ENCODE results near the gene PANX1. TPM values are rescaled to one million over a fixed set of nuclear protein-coding genes. Genes with fewer than 3 reads are reported as not detected.

The PANX1 gene
- total and polyA plus RNA-seq, 10 of the 15 experiments (the other 5 are each of a cell fraction or from before 2014, with no cell fraction given) = 3.3 to 18.7 (median 14.4) TPM

GRCh38 chr11:94106716-94107115 is 21.9 kb upstream of the PANX1 start:
- Histone ChIP-seq H3K9me3 (replicated peaks; ENCODE audit: control insufficient read depth, insufficient read depth, low read length) (no peaks in the 10 kb centered on the region; the same call in 2 of the 3 replicates), H3K27ac (ENCODE audit: control insufficient read depth, insufficient read depth) (no peak overlapping the region), H3K9ac (ENCODE audit: control insufficient read depth, insufficient read depth, low read length) (no peak overlapping the region), H3K4me1 (ENCODE audit: control insufficient read depth, insufficient read depth, low read length) (no peaks in the 10 kb centered on the region), H4K20me1 (ENCODE audit: control insufficient read depth, insufficient read depth) (no peaks in the 10 kb centered on the region), H3K4me3 (no peak overlapping the region), H3K4me2 (ENCODE audit: control insufficient read depth, insufficient read depth) (no peak overlapping the region), H3K36me3 (ENCODE audit: control insufficient read depth in 2 of 2, insufficient read depth in 2 of 2, low read length in 1 of 2) (no peaks in the 10 kb centered on the region), H3K79me2 (ENCODE audit: control insufficient read depth, insufficient read depth, low read length) (no peaks in the 10 kb centered on the region), H3K27me3 (replicated peaks in 1 of 2; ENCODE audit: control insufficient read depth in 2 of 2, insufficient read depth in 2 of 2, low read length in 1 of 2) (no peaks in the 10 kb centered on the region), H2AFZ (ENCODE audit: control insufficient read depth, low read depth, low read length) (no peak overlapping the region)
- in situ Hi-C loops (cut with MboI) (no loop called here), intact Hi-C loops (cut with micrococcal nuclease; ENCODE audit: unreplicated experiment) (loop anchor here (10.0 kb wide), 1 partner anchor 182 kb away; no protein-coding TSS in a partner anchor)
- DNase-seq (ENCODE audit: low read depth, low spot score) (no peak), FAIRE-seq (no peak), ATAC-seq (no peak)
- RAD21 ChIA-PET (ENCODE audit: unreplicated experiment) = no interaction called here
- SMC1A ChIA-PET (ENCODE audit: uncharacterized antibody, unreplicated experiment) = interaction anchor here (1.0 kb wide), 1 partner anchor 70 kb away, joined by 3 read pairs; no protein-coding TSS in a partner anchor
- WGBS (ENCODE audit: insufficient coverage, insufficient replicate concordance, low lambda C conversion rate, missing lambda C conversion rate) = 92% methylated on average over 4 of the region's 4 CpGs
- BruUV-seq (replicated peaks) = no TSS peak
- POLR2A ChIA-PET = no interaction called here
- CTCF ChIA-PET = no interaction called here
- TF ChIP-seq E2F8 (IDR thresholded peaks at IDR 0.05; ENCODE audit: low read depth, partially characterized antibody) (no peak), EP300 (IDR thresholded peaks at IDR 0.05; ENCODE audit: borderline replicate concordance in 1 of 2, control insufficient read depth in 1 of 2, low read depth in 2 of 2, low read length in 2 of 2) (no peak), STAT1 (conservative IDR thresholded peaks at IDR 0.05) (no peak), ZBTB4 (CRISPR knock-in tag; IDR thresholded peaks at IDR 0.05) (no peak), MXI1 (IDR thresholded peaks at IDR 0.05; ENCODE audit: low read depth, low read length) (no peak), BMI1 (IDR thresholded peaks at IDR 0.05; ENCODE audit: borderline replicate concordance) (no peak), CBFB (IDR thresholded peaks at IDR 0.05; ENCODE audit: low read depth) (no peak), KLF5 (IDR thresholded peaks at IDR 0.05; ENCODE audit: partially characterized antibody) (no peak), SMAD1 (IDR thresholded peaks at IDR 0.05; ENCODE audit: low read depth, partially characterized antibody) (no peak), SUPT20H (IDR thresholded peaks at IDR 0.05; ENCODE audit: borderline replicate concordance, control insufficient read depth, low read depth, low read length) (no peak), NFYA (IDR thresholded peaks at IDR 0.05; ENCODE audit: borderline replicate concordance, low read depth, low read length) (no peak), ATF2 (IDR thresholded peaks at IDR 0.05; ENCODE audit: low read length) (no peak), CREM (IDR thresholded peaks at IDR 0.05; ENCODE audit: low read depth) (no peak), USF1 (IDR thresholded peaks at IDR 0.05; ENCODE audit: borderline replicate concordance, extremely low read length, insufficient read depth, low read depth, low read length) (no peak), WRNIP1 (IDR thresholded peaks at IDR 0.05; ENCODE audit: borderline replicate concordance, low read depth, low read length) (no peak)
